ENCODE measurements around the gene CDADC1. TPM values are rescaled to one million over a fixed set of nuclear protein-coding genes. Genes with fewer than 3 reads are reported as not detected.

The CDADC1 gene
- total and polyA plus RNA-seq, 2 experiments from 2014 or later, result 1.3 to 9.3 TPM

DNA sequence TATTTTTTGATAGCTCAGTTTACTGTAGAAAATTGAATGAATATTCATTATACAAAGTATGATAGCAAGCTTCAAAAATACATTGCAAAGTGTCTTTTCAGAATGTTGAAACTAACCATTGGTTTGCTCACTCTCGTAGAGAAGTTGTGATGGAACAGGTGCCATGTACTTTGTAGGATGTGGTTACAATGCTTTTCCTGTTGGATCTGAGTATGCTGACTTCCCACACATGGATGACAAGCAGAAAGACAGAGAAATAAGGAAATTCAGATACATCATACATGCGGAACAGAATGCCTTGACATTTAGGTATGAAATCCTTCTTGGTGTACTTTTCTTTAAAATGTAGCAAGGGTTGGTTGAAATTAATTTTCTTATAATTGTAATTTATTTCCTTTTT is 30.5 kb downstream of the CDADC1 start:
- peaks cover 14% of the 10 kb centered on the region for H3K4me1 ChIP-seq (ENCODE audit: insufficient read depth)
- H3K27me3 ChIP-seq (ENCODE audit: insufficient read depth), result no peaks in the 10 kb centered on the region
- Mint-ChIP-seq H3K27me3 (ENCODE audit: insufficient read depth, low read depth, poor library complexity) (no peaks in the 10 kb centered on the region), H3K9me3 (no peaks in the 10 kb centered on the region), H3K4me1 (peaks cover 13% of the 10 kb centered on the region), H3K27ac (no peak overlapping the region), H3K36me3 (ENCODE audit: low read depth) (no peaks in the 10 kb centered on the region), H3K4me3 (no peak overlapping the region)
- H3K4me3 ChIP-seq, result no peak overlapping the region
- no peak overlapping the region for H3K27ac ChIP-seq (ENCODE audit: low read depth)
- no peak for DNase-seq (ENCODE audit: low spot score)
- no peaks in the 10 kb centered on the region for H3K79me2 ChIP-seq (replicated peaks; ENCODE audit: insufficient read depth)
- ATAC-seq, result no peak
- no peaks in the 10 kb centered on the region for H3F3A ChIP-seq (replicated peaks; ENCODE audit: low read depth)
- no peaks in the 10 kb centered on the region for H4K20me1 ChIP-seq (replicated peaks; ENCODE audit: insufficient read depth)
- TF ChIP-seq JUNB (IDR thresholded peaks at IDR 0.05; ENCODE audit: unreplicated experiment) (no peak), EZH2phosphoT487 (IDR thresholded peaks at IDR 0.05; ENCODE audit: unreplicated experiment) (no peak), POLR2AphosphoS5 (IDR thresholded peaks at IDR 0.05; ENCODE audit: low read depth) (no peak), EZH2 (IDR thresholded peaks at IDR 0.05; ENCODE audit: low read depth, unreplicated experiment) (no peak), NANOG (IDR thresholded peaks at IDR 0.05; ENCODE audit: borderline replicate concordance) (no peak), ZNF114 (CRISPR knock-in tag; IDR thresholded peaks at IDR 0.05) (no peak), ZNF331 (CRISPR knock-in tag; IDR thresholded peaks at IDR 0.05; ENCODE audit: low read depth) (no peak), CREB1 (CRISPR knock-in tag; IDR thresholded peaks at IDR 0.05; ENCODE audit: low read depth) (no peak)
- TF ChIP-seq, protein P1, sequence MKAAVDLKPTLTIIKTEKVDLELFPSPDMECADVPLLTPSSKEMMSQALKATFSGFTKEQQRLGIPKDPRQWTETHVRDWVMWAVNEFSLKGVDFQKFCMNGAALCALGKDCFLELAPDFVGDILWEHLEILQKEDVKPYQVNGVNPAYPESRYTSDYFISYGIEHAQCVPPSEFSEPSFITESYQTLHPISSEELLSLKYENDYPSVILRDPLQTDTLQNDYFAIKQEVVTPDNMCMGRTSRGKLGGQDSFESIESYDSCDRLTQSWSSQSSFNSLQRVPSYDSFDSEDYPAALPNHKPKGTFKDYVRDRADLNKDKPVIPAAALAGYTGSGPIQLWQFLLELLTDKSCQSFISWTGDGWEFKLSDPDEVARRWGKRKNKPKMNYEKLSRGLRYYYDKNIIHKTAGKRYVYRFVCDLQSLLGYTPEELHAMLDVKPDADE (IDR thresholded peaks at IDR 0.05), result no peak
- H3K4me2 ChIP-seq, result no peak overlapping the region
- H3K9me2 ChIP-seq (ENCODE audit: insufficient read depth), result no peaks in the 10 kb centered on the region
- no peaks in the 10 kb centered on the region for H3K36me3 ChIP-seq (ENCODE audit: insufficient read depth)
- H2AFZ ChIP-seq, result no peak overlapping the region

DNA sequence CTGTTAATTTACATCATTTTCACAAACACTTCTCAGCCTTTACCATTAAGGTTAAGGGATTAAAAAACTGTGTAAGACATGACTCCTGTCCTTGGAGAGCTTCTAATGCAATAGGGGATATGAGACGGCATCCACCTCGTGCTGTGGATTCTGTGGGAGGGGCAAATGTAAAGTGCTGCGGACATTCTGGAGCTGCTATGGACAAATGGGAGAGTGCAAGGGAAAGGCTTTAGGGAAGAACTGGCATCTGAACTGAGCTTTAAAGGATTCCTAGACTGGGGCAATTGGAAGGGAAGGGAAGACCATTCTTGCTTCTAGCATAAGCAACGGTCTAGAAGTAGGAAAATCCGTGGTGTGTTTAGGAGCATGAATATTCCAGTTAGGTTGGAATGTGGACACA is 31.4 kb downstream of the CDADC1 start:
- Mint-ChIP-seq H3K27me3 (ENCODE audit: insufficient read depth, low read depth, poor library complexity) (no peaks in the 10 kb centered on the region), H3K27ac (no peak overlapping the region), H3K4me3 (no peak overlapping the region), H3K36me3 (ENCODE audit: low read depth) (no peaks in the 10 kb centered on the region), H3K4me1 (peaks cover 13% of the 10 kb centered on the region), H3K9me3 (no peaks in the 10 kb centered on the region)
- Histone ChIP-seq H3K4me3 (no peak overlapping the region), H3F3A (replicated peaks; ENCODE audit: low read depth) (no peaks in the 10 kb centered on the region), H3K9me2 (ENCODE audit: insufficient read depth) (no peaks in the 10 kb centered on the region), H3K27ac (ENCODE audit: low read depth) (no peak overlapping the region), H4K20me1 (replicated peaks; ENCODE audit: insufficient read depth) (no peaks in the 10 kb centered on the region), H3K79me2 (replicated peaks; ENCODE audit: insufficient read depth) (no peaks in the 10 kb centered on the region), H3K4me2 (peak overlapping the region; percentile 45), H3K36me3 (ENCODE audit: insufficient read depth) (no peaks in the 10 kb centered on the region), H3K27me3 (ENCODE audit: insufficient read depth) (no peaks in the 10 kb centered on the region), H2AFZ (peak overlapping the region; percentile 28; the same call in 1 of the 2 replicates), H3K4me1 (ENCODE audit: insufficient read depth) (peaks cover 14% of the 10 kb centered on the region)
- DNase-seq (ENCODE audit: low spot score) (peak; percentile 40), ATAC-seq (peak; percentile 29; the same call in 2 of the 3 replicates)
- no peak for TF ChIP-seq ZNF114 (CRISPR knock-in tag; IDR thresholded peaks at IDR 0.05)
- TF ChIP-seq JUNB (IDR thresholded peaks at IDR 0.05; ENCODE audit: unreplicated experiment), result no peak
- TF ChIP-seq NANOG (IDR thresholded peaks at IDR 0.05; ENCODE audit: borderline replicate concordance), result no peak
- TF ChIP-seq, protein P2, sequence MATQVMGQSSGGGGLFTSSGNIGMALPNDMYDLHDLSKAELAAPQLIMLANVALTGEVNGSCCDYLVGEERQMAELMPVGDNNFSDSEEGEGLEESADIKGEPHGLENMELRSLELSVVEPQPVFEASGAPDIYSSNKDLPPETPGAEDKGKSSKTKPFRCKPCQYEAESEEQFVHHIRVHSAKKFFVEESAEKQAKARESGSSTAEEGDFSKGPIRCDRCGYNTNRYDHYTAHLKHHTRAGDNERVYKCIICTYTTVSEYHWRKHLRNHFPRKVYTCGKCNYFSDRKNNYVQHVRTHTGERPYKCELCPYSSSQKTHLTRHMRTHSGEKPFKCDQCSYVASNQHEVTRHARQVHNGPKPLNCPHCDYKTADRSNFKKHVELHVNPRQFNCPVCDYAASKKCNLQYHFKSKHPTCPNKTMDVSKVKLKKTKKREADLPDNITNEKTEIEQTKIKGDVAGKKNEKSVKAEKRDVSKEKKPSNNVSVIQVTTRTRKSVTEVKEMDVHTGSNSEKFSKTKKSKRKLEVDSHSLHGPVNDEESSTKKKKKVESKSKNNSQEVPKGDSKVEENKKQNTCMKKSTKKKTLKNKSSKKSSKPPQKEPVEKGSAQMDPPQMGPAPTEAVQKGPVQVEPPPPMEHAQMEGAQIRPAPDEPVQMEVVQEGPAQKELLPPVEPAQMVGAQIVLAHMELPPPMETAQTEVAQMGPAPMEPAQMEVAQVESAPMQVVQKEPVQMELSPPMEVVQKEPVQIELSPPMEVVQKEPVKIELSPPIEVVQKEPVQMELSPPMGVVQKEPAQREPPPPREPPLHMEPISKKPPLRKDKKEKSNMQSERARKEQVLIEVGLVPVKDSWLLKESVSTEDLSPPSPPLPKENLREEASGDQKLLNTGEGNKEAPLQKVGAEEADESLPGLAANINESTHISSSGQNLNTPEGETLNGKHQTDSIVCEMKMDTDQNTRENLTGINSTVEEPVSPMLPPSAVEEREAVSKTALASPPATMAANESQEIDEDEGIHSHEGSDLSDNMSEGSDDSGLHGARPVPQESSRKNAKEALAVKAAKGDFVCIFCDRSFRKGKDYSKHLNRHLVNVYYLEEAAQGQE (IDR thresholded peaks at IDR 0.05; ENCODE audit: unreplicated experiment), result no peak
- no peak for TF ChIP-seq ZNF331 (CRISPR knock-in tag; IDR thresholded peaks at IDR 0.05; ENCODE audit: low read depth)
- no peak for TF ChIP-seq STAT1 (IDR thresholded peaks at IDR 0.05; ENCODE audit: unreplicated experiment)
